HepG2 (cell line): Measurements from ENCODE around the gene FAM228B.

Source experiments
- CBX2 ChIP-seq, 2 experiments: fragments of 200-600 bp in 1 of 2; sonication (generic); formaldehyde crosslinking in 1 of 2; IDR thresholded peaks; 2 replicates each; pipeline versions ENCODE4 v1.7.0 to v1.8.1; 2018 to 2022; ENCODE audit warnings: low read depth in 2 of 2, low read length in 1 of 2, mild to moderate bottlenecking in 1 of 2, missing genetic modification reagents in 1 of 2
- PRPF4 ChIP-seq: fragments of 200-400 bp; formaldehyde crosslinking; IDR thresholded peaks from 2 replicates; pipeline ENCODE4 v1.6.1; 2016; ENCODE audit warnings: low read length, low read depth; ENCODE audit not compliant: poor library complexity, severe bottlenecking
- ZFP1 ChIP-seq: IDR thresholded peaks from 2 replicates; pipeline ENCODE4 v1.6.1; 2016
- ZFP82 ChIP-seq: sonication (generic); formaldehyde crosslinking; IDR thresholded peaks from 2 replicates; pipeline ENCODE4 v1.5.1; 2020; ENCODE audit warnings: mild to moderate bottlenecking, missing genetic modification reagents, borderline replicate concordance
- ZNF501 ChIP-seq: sonication (generic); formaldehyde crosslinking; IDR thresholded peaks from 2 replicates; pipeline ENCODE4 v1.5.1; 2020; ENCODE audit warnings: mild to moderate bottlenecking, moderate library complexity, missing genetic modification reagents
- TF ChIP-seq, protein P1 (sequence below): sonication (generic); formaldehyde crosslinking; IDR thresholded peaks from 2 replicates; pipeline ENCODE4 v1.4.0; 2020; ENCODE audit warnings: missing genetic modification reagents

DNA sequence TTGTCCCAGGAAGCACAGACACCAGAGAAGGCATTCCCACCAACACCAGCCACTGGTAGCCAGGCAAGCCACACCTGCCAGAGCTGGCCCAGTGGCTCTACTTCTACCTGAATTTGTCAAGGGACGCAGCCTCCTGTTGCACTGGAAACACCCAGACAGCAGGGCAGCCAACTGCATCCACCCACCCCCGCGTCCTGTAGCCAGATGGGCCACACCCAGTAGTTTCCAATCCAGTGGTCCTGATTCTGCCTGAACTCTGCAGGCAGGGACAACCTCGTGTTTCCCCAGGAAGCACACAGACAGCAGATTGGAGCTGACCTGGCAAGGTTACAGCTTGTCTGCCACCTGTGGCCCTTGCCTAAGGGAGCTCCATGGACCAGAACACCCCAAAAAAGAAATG, 18.4 kb upstream of the FAM228B start:
- TF ChIP-seq ZFP1 (no peak), PRPF4 (no peak), CBX2 (IDR thresholded peaks at IDR 0.05; ENCODE audit: low read depth, low read length) (no peak), CBX2 (CRISPR knock-in tag; IDR thresholded peaks at IDR 0.05; ENCODE audit: low read depth) (no peak), ZNF501 (CRISPR knock-in tag) (no peak), ZFP82 (CRISPR knock-in tag) (no peak)
- TF ChIP-seq, protein P1, sequence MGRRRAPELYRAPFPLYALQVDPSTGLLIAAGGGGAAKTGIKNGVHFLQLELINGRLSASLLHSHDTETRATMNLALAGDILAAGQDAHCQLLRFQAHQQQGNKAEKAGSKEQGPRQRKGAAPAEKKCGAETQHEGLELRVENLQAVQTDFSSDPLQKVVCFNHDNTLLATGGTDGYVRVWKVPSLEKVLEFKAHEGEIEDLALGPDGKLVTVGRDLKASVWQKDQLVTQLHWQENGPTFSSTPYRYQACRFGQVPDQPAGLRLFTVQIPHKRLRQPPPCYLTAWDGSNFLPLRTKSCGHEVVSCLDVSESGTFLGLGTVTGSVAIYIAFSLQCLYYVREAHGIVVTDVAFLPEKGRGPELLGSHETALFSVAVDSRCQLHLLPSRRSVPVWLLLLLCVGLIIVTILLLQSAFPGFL (CRISPR knock-in tag), result no peak
